COR-L47 (cell line): ENCODE data around the gene GLTP.
A peak's percentile ranks its signal among the peaks of the same experiment; 100 is the strongest.
"Not testable (repeated sequence)": the region's sequence is repeated elsewhere in the genome, so short reads cannot be mapped to it uniquely, and the experiment has no call there.

Experiments
- DNase-seq: peaks from one replicate; lab custom pipeline; 2025; lab: John Stamatoyannopoulos, UW

GLTP gene

DNA sequence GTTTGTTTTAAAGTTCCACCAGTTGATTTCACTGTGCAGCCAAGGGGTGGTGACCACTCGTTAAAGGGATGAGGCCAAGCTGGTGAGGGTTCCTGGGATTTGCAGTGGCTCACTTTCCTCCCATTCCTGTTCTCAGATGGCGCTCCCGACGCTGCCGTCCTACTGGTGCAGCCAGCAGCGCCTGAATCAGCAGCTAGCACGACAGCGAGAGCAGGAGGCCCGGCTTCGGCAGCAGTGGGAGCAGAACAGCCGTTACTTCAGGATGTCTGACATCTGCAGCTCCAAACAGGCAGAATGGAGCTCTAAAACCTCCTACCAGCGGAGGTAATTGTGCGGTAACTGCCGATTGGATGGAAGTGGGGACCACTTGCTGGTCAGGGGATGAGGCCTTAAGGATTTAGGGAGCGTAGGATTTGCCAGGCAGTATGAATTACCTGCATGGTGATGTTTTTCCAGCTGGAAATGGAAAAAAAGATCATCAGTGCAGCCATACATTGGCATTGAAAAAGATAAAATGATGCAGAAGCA lies 22.6 kb upstream of the GLTP start:
- DNase-seq: no peak

DNA sequence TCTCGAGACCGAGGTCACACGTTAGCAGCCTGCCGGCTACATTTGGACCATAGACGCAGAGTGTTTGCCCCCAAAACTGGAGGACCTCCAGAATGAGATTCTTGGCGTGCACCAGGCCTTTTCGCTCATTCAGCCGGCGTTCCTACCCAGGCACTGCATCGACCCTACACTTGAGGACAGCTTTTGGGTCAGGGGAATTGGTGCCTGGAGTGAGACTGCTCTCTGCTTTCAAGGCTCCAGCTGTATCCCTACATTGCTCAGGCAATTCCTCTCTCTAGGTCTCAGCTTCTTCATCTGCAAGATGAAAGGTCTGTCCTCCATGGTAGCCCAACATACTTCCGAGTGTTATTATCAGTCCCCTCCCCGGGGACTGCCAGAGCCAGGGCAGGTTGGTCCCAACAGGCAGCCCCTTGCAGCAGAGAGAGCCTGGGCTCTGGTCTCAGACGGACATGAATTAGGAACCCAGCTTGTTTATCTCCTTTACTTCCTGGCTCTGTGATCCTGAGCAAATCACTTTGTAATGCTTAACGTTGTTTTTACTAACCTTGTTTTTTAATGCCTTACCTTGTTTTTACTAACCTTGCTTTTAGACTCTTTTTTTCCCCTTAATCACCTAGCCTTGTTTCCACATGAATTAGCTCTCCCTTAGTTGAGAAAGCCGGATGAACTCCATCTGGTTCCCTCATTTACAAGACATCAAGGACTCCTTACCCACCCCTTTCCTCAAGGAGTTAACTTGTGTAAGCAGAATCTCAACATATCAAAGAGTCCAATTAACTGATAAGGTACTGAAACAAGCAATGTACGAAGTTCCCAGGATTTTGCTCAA lies 20.6 kb upstream of the GLTP start:
- no peak for DNase-seq

DNA sequence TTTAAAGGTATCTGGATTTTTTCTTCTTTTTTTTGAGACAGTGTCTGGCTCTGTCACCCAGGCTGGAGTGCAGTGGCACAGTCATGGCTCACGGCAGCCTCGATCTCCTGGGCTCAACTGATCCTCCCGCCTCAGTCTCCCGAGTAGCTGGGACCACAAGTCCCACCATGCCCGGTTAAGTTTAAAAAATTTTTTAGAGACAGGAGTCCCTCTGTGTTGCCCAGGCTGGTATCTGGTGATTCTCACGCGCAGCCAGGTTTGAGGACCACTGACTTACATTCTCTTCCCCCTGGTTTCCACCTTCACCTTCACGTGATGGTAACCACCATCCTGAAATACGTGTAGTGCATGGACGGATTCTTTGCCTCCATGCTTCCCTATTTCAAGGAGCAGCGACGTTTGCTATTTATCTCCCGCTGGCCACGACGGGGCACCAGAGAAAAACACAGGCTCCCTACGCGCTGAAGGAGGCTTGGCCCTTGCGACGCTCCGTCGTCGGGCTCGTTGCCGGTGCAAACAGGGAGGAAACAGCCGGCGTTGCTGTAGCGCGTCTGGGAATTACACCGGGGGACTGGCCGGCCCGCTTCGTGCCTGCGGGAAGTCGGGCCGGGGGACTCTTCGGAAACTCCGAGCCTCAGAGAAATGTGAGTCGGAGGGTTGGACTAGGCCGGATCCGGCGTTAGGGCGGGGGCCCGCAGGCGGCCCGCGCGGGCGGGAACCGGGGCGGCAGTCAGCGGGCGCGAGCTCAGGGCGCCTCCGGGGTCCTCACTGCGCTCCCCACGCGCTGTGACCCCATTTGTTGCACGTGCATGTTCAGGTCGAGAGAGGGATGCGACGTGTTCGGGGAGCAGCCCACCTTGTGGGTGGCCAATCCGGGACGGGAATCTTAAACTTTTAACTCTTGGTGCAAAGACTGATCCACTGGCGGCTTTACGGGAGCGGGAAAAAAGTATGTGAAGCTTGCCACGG lies 19.7 kb upstream of the GLTP start, which contains the start of gene TCHP:
TCHP (plus strand) TSS at position 492 of the 969 bp plus-strand sequence. CDS start 2,753 bp downstream, outside the sequence.
- DNase-seq: peak; percentile 78

DNA sequence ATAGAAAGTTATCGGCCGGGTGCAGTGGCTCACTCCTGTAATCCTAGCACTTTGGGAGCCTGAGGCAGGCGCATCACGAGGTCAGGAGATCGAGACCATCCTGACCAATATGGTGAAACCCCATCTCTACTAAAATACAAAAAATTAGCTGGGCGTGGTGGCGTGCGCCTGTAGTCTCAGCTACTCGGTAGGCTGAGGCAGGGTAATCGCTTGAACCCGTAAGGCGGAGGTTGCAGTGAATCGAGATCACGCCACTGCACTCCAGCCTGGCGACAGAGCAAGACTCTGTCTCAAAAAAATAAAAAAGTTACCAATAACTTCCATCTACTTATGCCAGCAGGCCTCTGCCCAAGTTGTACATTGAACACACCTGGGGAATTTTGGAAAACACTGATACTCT lies 19.0 kb upstream of the GLTP start:
- DNase-seq: not testable (repeated sequence)

DNA sequence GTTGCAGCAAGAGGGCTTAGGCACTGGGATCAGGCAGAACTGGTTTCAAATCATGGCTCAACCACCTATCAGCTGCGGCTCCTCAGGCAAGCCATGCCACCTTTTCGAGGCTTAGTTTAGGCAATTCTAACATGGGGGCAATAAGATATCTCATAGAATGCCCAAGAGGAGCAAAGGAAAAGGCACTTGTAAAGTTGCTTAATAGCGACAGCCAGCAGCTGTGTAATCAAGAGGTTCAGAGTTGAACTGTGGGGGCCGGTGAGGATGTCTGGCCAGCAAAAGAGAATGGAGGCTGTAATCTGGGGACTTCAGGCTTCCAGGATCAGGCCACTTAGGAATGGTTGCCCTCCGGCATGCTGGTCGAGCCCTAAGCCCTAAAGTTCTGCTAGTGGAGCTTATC lies 16.7 kb upstream of the GLTP start:
- no peak for DNase-seq

DNA sequence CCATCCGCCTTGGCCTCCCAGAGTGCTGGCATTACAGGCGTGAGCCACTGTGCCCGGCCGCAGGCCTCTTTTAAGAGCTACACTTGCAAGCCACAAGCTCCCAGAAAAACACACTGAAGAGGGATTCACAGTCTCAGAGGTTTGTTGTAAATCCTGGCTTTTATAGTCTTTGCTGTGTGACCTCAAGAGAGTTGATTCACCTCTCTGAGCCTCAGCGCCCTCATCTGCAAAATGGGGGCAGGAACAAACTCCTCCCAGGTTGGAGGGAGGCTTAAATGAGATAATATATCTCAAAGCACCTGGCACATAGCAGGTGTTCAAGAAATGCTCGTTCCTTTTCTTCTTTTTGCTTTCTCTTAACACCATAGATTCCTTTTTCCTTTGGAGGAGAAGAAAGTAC lies 15.8 kb upstream of the GLTP start:
- DNase-seq: no peak

DNA sequence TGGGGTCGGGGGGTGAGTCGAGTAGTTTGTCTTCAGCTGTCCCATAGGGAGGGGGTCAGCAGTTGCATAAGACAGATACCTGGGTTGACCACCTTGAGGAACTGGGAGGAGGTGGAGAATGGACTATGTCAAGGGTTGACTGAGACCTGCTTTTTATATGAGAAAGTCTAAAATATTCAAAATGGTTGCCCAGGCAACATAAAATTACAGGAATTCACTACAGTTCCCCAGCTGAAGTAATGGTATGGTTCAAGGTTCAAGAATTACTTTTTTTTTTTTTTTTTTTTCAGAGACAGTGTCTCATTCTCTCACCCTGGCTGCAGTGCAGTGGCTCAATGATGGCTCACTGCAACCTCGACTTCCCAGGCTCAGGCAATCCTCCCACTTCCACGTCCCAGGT lies 14.6 kb upstream of the GLTP start:
- DNase-seq: no peak

DNA sequence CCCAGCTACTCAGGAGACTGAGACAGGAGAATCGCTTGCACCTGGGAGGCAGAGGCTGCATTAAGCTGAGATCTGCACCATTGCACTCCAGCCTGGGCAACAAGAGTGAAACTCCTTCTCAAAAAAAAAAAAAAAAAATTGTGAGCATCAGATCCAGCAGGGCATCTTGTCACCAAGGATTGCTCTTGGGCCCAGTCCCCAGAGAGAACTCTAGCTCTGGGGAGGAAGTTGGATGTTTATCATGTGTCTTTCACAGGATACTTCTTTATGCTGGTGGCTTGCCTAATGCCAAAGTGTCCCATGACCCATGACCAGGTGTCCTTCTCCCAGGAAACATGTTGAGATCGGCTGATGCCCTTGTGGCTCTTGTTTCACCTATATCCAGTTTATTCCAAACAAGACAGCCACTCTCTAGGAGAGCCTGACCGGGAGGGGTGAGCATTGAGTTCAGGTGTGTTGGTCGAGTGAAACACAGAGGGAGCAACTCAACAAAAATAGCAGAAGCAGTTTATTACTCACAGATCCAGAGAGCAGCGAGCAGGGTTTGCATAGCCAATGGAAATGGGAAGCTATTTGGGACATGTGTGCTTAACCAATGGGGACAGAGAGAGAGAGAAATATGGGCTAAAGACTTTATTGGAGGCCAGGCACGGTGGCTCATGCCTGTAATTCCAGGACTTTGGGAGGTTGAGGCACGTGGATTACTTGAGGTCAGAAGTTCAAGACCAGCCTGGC lies 13.1 kb upstream of the GLTP start:
- no peak for DNase-seq

DNA sequence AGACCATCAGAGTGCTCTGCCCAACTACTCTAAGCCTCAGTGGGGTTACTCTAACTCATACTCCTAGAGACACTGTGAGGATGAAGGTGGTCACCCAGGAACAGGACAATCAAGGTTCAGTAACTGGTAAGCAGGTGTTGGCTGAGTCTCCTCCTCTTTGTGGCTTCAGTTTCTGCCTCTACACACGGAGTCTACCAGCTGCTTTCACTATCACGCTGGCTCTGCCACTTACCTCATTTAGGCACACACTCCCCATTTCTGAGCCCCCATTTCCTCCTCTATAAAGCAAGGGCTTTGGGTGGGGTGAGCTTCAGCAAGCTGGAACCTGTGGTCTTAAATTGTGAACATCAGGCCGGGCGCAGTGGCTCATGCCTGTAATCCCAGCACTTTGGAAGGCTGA lies 12.4 kb upstream of the GLTP start:
- DNase-seq: no peak

DNA sequence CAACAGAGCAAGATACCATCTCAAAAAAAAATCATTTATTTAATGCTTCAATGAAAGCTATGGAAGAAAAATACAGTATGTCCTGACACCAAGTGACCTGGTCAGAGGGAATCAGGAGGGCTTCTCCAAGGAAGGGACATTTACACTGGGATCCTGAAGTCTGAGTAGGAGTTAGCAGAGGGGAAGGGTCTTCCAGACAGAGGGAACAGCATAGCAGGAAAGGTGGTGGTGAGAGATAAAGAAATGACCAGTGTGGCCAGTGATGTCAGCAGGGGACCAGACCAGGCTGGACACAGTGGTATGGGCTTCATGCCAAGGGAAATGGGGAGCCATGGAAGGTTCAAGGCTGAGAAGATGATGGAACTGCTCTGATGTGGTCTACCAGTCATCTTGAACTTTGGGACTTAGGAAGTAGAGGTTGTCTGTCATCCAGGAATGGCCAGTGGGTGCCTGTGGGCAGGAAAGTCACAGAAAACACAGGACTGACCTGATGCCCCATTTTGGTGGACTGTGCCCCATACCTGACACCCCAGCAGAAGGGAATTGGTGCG lies 11.9 kb upstream of the GLTP start:
- no peak for DNase-seq

DNA sequence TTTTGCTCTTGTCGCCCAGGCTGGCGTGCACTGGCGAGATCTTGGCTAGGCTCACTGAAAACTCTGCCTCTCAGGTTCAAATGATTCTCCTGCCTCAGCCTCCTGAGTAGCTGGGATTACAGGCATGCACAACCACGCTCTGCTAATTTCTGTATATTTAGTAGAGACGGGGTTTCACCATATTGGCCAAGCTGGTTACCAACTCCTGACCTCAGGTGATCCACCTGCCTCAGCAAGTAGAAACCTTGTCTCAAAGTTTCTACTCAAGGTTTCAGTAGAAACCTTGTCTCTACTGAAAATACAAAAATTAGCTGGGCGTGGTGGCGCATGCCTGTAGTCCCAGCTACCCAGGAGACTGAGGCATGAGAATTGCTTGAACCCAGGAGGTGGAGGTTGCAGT lies 11.4 kb upstream of the GLTP start:
- not testable (repeated sequence) for DNase-seq

DNA sequence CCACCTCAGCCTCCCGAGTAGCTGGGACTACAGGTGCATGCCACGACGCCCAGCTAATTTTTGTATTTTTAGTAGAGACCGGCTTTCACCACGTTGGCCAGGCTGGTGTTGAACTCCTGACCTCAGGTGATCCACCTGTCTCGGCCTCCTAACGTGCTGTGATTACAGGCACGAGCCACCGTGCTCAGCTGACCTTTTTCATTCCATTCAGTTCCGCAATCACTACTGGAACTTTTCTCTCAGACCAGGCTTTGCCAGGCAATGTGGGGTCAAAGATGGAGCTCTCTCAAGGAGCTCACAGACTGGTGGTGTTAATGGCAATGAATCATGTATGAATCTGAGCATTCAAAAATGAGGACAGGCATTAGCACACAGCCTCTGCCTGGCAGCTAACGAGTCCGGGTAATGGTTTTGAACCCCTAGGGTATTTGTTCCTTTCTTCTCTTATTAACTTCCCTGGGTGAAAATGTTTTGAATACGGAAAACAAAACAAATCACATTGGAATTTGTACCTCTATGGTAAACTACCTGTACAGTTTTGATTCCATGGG lies 10.4 kb upstream of the GLTP start:
- no peak for DNase-seq

DNA sequence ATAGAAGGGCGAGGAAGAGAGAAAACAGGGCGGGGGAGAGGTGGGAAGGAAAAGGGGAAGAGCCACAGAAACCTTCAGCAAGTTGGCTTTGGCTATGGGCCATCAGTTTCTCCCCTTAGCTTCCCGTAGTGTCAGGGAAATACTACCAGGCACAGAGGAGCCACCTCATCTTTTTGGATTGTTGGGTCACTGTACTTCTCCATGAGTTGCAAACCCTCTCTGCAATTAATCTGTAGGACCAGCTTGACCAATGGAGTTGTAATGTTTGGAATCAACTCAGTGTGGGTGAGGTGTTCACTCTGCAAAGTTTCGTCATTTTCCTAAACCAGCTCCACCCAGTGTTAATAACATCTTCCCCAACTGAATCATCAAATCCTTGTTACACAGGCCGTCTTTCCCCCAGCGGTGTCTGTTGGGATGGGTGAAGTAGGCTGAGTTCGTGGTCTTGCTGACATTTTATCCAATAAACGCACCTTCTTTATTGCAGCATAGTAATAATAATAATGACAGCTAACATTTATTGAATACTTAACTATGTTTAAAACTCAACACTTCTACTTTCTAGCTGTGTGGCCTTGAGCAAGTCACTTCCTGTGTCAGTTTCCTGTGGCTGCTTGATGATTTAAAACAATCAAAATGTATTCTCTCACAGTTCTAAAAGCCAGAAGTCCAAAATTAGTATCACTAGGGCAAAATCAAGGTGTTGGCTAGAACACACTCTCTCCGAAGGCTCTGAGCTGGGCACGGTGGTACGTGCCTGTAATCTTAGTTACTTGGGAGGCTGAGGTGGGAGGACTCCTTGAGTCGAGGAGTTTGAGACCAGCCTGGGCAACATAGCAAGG lies 8.1 kb upstream of the GLTP start:
- DNase-seq: no peak

DNA sequence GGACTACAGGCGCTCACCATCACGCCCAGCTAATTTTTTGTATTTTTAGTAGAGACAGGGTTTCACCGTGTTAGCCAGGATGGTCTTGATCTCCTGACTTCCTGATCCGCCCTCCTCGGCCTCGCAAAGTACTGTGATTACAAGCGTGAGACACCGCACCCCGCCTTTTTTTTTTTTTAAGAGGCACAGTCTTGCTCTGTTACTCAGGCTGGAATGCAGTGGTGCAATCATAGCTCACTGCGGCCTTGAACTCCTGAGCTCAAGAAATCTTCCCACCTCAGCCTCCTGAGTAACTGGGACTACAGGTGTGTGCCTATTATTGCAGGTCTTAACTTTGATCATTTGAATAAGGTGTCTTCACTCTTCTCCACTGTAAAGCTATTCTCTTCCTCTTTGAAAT lies 5.3 kb upstream of the GLTP start:
- no peak for DNase-seq

DNA sequence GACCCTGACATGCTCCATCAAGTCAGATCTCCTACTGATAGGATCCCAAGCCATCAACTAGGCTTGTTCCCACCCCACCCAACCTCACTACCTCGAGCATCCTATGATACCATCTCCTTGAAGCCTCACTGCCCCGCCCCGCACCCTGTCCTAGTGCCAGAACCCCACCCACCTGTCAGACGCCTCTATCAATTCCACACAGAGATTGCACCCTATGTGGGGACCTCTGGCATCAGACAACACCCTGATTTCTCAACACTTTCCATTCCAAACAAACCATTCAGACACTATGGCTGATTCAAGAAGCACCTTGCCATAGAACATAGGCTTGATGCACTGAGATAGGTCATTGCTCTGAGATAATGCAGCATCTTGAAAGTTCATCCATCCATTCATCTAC lies 3.1 kb upstream of the GLTP start:
- DNase-seq: no peak

DNA sequence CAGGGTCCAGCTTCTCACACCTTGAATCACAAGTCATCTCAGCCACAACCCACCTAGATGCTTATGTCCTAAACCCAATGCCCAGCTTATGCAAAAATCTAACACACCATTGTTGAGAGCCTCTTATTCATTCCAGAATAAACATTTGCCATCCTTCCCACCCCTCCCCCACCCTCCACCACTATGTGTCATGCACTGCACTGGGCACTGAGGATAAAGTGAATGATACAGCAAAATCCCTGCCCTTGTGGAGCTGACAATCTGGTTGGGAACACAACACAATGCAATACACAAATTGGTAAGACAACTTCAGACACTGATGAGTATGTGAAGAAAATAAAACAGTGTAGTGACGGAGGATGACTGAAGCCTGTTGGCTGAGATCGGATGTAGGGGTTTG lies 1.4 kb upstream of the GLTP start:
- no peak for DNase-seq

DNA sequence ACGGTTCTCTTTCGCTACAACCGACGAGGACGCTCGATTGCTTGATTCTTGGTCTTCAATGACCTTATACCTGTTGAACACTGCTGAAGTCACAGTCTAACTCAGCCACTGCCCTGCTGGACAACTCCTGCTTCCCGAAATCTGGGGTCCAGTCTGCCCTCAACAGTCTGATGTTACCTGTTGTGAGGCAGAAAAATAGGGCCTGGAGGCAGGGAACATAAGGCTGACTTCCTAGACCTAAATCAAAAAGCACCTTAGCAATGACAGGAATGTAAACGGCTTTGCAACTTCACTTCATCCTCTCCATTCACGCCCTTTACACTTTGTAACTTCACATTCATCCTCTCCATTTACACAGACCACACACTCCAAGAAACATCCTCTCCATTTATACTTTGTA lies 597 bp upstream of the GLTP start:
- no peak for DNase-seq

DNA sequence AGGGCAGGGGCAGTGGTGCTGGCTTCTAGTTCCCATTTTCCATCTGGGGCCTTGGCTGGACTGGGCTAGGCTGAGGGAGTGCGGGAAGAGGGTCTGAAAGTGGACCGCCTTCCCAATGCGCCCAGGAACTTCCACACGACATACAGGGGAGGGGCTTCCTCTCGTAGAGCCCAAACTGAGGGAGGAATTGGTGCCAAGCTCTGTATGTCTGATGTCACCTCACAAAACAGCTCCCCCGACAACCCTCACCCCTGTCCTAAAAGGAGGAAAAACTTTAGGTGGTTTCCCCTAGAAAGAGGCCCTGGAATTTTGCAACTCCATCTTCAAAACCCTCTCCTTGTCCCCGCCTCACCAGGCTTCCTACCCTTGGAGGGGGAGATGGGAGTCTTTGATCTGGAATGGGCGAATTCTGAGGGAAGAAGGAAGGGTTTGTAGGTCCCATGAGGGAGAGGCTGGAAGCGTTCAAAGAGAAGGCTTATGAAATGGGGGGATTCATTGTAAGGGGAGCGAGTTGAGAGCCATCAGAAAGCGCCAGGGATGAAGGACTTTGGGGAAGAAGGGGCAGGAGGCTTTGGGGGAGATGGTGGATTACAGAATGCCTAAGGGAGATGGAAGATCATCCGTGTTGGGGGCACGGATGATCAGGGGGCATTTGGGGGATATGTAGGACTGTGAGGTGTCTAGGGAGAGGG lies 844 bp downstream of the GLTP start:
- no peak for DNase-seq

DNA sequence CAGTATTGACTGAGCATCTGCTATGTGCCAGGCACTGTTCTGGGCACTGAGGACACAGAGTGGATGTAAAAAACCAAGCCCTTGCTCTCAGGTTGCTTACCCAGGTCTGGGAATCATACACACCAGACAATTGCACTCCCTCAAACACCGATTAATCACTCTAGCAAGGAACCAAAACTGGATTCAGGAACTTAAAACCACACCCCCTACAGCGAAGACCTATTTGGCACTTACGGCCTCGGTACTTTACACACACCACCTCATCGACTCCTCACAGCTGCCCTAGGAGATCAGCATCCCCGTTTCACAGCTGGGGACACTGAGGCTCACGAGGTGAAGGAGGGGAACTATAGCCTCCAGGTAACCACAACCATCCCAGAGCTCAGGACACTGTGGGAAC lies 1.6 kb downstream of the GLTP start:
- no peak for DNase-seq

DNA sequence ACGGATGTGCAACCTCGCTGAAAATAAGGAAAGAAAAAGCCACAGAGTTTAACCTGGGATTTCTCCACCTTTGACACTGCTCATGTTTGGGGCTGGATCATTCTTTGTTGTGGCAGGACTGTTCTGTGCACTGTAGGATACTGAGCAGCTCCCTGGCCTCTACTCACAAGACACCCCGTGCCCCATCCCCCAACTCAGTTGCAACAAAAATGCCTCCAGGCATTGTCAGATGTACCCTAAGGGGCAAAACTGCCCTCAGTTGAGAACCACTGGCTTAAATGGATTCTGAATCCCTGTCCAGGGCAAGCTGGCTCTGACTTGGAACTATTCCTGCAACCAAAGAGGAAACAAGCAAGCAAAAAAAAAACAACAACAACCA lies 2.1 kb downstream of the GLTP start:
- DNase-seq: no peak
